Activated T-cell treated with anti-CD3 and anti-CD28 coated beads for 1 hour (primary cell): ENCODE results near the gene RNF19B.

ENCODE experiments used
- DNase-seq: peaks from one replicate; pipeline ENCODE4 v3.0.0-alpha.2; 2020; ENCODE audit warnings: low read depth

The RNF19B gene

GRCh38 chr1:32900371-32900955, 64.1 kb downstream of the RNF19B start:
- no peak for DNase-seq

- no peak for DNase-seq
Measured at GRCh38 chr1:32899586-32900296, 64.9 kb downstream of the RNF19B start.

GRCh38 chr1:32898958-32899357, 65.7 kb downstream of the RNF19B start:
- no peak for DNase-seq

GRCh38 chr1:32898056-32898455, 66.6 kb downstream of the RNF19B start:
- no peak for DNase-seq

GRCh38 chr1:32897082-32898049, 67.2 kb downstream of the RNF19B start:
- DNase-seq: no peak

GRCh38 chr1:32896451-32896850, 68.2 kb downstream of the RNF19B start:
- no peak for DNase-seq

GRCh38 chr1:32895325-32896215, 69.0 kb downstream of the RNF19B start:
- no peak for DNase-seq

- no peak for DNase-seq
Measured at GRCh38 chr1:32894681-32895080, 69.9 kb downstream of the RNF19B start.

- DNase-seq: no peak
Measured at GRCh38 chr1:32894019-32894600, 70.5 kb downstream of the RNF19B start.

- no peak for DNase-seq
Measured at GRCh38 chr1:32893198-32894018, 71.2 kb downstream of the RNF19B start.

- DNase-seq: no peak
Measured at GRCh38 chr1:32892368-32893197, 72.0 kb downstream of the RNF19B start.

- no peak for DNase-seq
Measured at GRCh38 chr1:32891630-32892029, 73.0 kb downstream of the RNF19B start.

GRCh38 chr1:32891241-32891570, 73.4 kb downstream of the RNF19B start:
- DNase-seq: no peak

- no peak for DNase-seq
Measured at GRCh38 chr1:32890516-32891240, 73.9 kb downstream of the RNF19B start.

GRCh38 chr1:32889731-32890278, 74.8 kb downstream of the RNF19B start:
- no peak for DNase-seq

GRCh38 chr1:32888677-32889420, 75.8 kb downstream of the RNF19B start:
- DNase-seq: no peak

- no peak for DNase-seq
Measured at GRCh38 chr1:32888134-32888533, 76.5 kb downstream of the RNF19B start.

GRCh38 chr1:32887623-32888022, 77.0 kb downstream of the RNF19B start:
- no peak for DNase-seq
